ENCODE measurements around the gene OTULIN.

Gene OTULIN

DNA sequence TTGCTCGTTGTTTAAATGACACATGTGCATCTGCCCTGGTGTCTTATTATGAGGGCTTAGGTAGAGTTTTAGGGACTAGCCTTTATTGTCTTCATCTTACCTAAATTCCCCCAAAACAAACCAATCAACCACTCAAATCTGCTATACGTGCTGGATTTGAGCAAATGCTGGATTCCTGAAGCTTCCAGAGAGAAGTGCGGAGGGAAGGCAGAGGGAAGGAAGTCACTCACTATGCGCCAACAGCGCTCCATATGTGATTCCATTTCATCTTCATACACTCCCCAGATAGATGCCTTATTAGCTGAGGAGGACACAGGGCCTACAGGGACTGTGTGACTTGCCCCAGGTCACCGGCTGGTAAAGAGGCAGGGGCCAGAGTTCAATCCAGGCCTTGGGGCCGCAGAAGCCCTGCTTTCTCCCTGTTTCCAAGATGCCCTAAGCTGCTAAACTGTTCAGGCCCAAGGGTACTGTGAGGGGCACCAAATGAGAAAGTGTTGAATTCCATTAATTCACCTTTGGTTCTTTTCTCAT is 63.5 kb downstream of the OTULIN start:
- Histone ChIP-seq H3K4me1 (ENCODE audit: low read depth, poor library complexity, severe bottlenecking) (peaks cover 6% of the 10 kb centered on the region), H3K79me2 (ENCODE audit: insufficient read depth, low read depth) (no peaks in the 10 kb centered on the region), H2AFZ (ENCODE audit: low read depth) (no peak overlapping the region), H3K36me3 (ENCODE audit: insufficient read depth) (no peaks in the 10 kb centered on the region), H3K27me3 (ENCODE audit: insufficient read depth, low read depth) (no peaks in the 10 kb centered on the region), H3K4me2 (no peak overlapping the region), H4K20me1 (ENCODE audit: insufficient read depth) (no peaks in the 10 kb centered on the region), H3K27ac (no peak overlapping the region), H3K4me3 (IDR thresholded peaks at IDR 0.05; ENCODE audit: insufficient read depth, low read depth, low read length) (no peak overlapping the region), H3K9ac (no peak overlapping the region)
- TF ChIP-seq, protein P1, sequence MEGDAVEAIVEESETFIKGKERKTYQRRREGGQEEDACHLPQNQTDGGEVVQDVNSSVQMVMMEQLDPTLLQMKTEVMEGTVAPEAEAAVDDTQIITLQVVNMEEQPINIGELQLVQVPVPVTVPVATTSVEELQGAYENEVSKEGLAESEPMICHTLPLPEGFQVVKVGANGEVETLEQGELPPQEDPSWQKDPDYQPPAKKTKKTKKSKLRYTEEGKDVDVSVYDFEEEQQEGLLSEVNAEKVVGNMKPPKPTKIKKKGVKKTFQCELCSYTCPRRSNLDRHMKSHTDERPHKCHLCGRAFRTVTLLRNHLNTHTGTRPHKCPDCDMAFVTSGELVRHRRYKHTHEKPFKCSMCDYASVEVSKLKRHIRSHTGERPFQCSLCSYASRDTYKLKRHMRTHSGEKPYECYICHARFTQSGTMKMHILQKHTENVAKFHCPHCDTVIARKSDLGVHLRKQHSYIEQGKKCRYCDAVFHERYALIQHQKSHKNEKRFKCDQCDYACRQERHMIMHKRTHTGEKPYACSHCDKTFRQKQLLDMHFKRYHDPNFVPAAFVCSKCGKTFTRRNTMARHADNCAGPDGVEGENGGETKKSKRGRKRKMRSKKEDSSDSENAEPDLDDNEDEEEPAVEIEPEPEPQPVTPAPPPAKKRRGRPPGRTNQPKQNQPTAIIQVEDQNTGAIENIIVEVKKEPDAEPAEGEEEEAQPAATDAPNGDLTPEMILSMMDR (conservative IDR thresholded peaks at IDR 0.05; ENCODE audit: low read depth, low read length), result no peak

DNA sequence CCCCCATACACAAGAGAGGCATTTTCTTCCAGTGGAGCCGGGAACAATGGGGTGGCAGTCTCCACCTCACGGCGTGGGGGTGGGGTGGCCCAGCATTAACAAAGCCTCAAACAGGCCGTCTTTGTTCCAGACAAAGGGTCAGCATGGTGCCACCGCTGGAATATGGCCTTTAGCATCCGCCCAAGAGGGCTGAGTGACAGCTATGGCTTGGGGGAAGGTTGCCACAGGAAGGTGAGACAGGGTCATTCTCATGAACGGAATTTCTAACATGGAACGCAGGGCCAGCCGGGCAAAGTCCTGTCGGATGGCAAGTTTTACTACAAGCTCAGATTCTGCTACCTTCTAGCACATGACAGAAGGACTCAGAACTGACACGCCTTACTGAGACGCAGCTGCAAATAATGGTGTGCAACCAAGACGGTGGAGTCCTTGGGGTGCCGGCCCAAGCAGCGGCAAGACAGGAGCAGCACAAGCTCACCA is 64.0 kb downstream of the OTULIN start:
- Histone ChIP-seq H3K4me1 (ENCODE audit: low read depth, poor library complexity, severe bottlenecking) (peaks cover 6% of the 10 kb centered on the region), H3K4me3 (IDR thresholded peaks at IDR 0.05; ENCODE audit: insufficient read depth, low read depth, low read length) (no peak overlapping the region), H3K79me2 (ENCODE audit: insufficient read depth, low read depth) (no peaks in the 10 kb centered on the region), H3K27me3 (ENCODE audit: insufficient read depth, low read depth) (no peaks in the 10 kb centered on the region), H3K27ac (no peak overlapping the region), H3K4me2 (no peak overlapping the region), H3K9ac (no peak overlapping the region), H4K20me1 (ENCODE audit: insufficient read depth) (no peaks in the 10 kb centered on the region), H2AFZ (ENCODE audit: low read depth) (no peak overlapping the region), H3K36me3 (ENCODE audit: insufficient read depth) (no peaks in the 10 kb centered on the region)
- TF ChIP-seq, protein P1 (conservative IDR thresholded peaks at IDR 0.05; ENCODE audit: low read depth, low read length), result no peak

DNA sequence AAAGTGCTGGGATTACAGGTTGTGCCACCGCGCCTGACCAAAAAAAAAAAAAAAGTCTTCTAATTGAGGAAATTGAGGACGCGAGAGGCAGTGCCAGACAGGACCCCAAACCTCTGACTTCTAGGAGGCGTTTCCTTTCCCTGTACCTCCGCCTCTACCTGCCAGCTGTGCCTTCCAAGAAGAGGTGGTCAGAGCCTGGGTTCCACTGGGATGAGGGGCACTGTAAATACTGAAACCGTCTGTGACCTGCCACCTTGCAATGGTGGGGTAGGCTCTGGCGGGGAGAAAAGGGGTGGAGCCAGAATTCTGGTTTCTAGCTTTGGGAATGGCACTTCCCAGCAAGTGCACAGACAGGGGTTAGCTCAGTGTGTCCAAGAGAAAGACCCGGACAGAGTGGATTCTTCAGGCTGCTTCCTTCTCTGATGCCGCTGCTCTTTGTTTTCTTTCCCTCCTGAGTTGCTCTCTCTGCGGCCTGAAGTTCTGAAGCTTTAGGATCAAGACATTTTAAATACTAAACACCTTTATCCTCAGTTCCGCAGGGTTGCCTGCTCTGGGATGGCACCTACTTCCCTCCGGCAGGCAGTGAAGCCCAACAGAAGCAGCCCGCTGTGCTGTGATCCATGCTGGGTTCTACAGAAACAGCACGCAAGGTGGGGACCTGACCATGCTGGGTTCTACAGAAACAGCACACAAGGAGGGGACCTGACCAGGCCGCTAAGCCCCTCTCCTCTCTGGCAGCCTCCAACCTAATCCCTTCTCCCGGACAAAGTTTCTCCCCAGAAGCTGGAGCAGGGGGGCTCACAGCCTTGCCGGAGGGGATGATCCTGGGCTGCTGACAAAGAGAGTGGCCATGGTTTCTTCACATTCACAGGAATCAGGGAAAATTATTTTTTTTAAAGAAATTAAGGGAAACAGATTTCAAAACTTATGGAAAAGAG is 65.2 kb downstream of the OTULIN start:
- H3K4me3 ChIP-seq (IDR thresholded peaks at IDR 0.05; ENCODE audit: insufficient read depth, low read depth, low read length), result no peak overlapping the region
- H3K36me3 ChIP-seq (ENCODE audit: insufficient read depth), result no peaks in the 10 kb centered on the region
- no peak overlapping the region for H2AFZ ChIP-seq (ENCODE audit: low read depth)
- no peaks in the 10 kb centered on the region for H3K79me2 ChIP-seq (ENCODE audit: insufficient read depth, low read depth)
- no peak overlapping the region for H3K27ac ChIP-seq
- peaks cover 6% of the 10 kb centered on the region for H3K4me1 ChIP-seq (ENCODE audit: low read depth, poor library complexity, severe bottlenecking)
- no peaks in the 10 kb centered on the region for H3K27me3 ChIP-seq (ENCODE audit: insufficient read depth, low read depth)
- no peak overlapping the region for H3K4me2 ChIP-seq
- H4K20me1 ChIP-seq (ENCODE audit: insufficient read depth), result no peaks in the 10 kb centered on the region
- TF ChIP-seq, protein P1 (conservative IDR thresholded peaks at IDR 0.05; ENCODE audit: low read depth, low read length), result no peak
- H3K9ac ChIP-seq, result no peak overlapping the region

DNA sequence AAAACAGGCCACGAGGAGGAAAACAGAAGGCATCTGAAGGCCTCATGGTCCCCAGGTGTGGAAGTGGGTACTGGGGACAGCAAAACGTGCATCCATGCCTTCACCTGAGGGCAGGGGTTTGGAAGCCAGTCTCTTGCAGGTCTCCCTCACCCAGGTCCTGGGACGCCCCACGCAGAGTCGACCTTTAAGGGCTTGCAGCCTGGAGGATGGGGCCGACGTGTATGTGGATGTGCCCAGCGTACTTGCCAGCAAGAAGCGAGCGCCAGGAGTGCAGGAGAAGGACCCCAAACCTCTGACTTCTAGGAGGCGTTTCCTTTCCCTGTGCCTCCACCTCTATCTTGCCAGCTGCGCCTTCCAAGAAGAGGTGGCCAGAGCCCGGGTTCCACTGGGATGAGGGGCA is 65.9 kb downstream of the OTULIN start:
- TF ChIP-seq, protein P1 (conservative IDR thresholded peaks at IDR 0.05; ENCODE audit: low read depth, low read length), result no peak
- Histone ChIP-seq H3K36me3 (ENCODE audit: insufficient read depth) (no peaks in the 10 kb centered on the region), H2AFZ (ENCODE audit: low read depth) (no peak overlapping the region), H3K4me1 (ENCODE audit: low read depth, poor library complexity, severe bottlenecking) (peaks cover 6% of the 10 kb centered on the region), H3K4me2 (no peak overlapping the region), H3K27ac (no peak overlapping the region), H3K9ac (no peak overlapping the region), H3K4me3 (IDR thresholded peaks at IDR 0.05; ENCODE audit: insufficient read depth, low read depth, low read length) (no peak overlapping the region), H3K79me2 (ENCODE audit: insufficient read depth, low read depth) (no peaks in the 10 kb centered on the region), H4K20me1 (ENCODE audit: insufficient read depth) (no peaks in the 10 kb centered on the region), H3K27me3 (ENCODE audit: insufficient read depth, low read depth) (no peaks in the 10 kb centered on the region)

Data from KMS-11 (cell line).